B cell (primary cell): ENCODE data around the gene PPARD.

Experiments used
- CTCF ChIP-seq: fragments of 200-600 bp; IDR thresholded peaks from one replicate; pipeline ENCODE4 v1.8.0; 2022; ENCODE audit warnings: antibody characterized with exemption, mild to moderate bottlenecking
- EZH2 ChIP-seq: IDR thresholded peaks from 2 replicates; pipeline ENCODE4 v1.6.1; 2012; ENCODE audit warnings: borderline replicate concordance, low read depth, mild to moderate bottlenecking, moderate library complexity, low read length; ENCODE audit not compliant: insufficient read depth, poor library complexity, severe bottlenecking

- TF ChIP-seq CTCF: no peak
- TF ChIP-seq EZH2: no peak
These were observed 41.5 kb upstream of the PPARD start for GRCh38 chr6:35300848-35301247.
